ENCODE data around the gene EIPR1.

The EIPR1 gene

GRCh38 chr2:3334392-3335345 lies 42.9 kb downstream of the EIPR1 start:
- peaks cover 59 to 81% (median 74%) of the 10 kb centered on the region in 11 experiments for H3K36me3 ChIP-seq
- H3K9me3 ChIP-seq (replicated peaks in 1 of 11), result peaks cover 5 to 15% (median 11%) of the 10 kb centered on the region in 11 experiments; a peak in 20 of 22 replicates
- no peak overlapping the region for H3K4me2 ChIP-seq

GRCh38 chr2:3332133-3332532 lies 45.5 kb downstream of the EIPR1 start:
- Histone ChIP-seq H3K27me3 (no peaks in the 10 kb centered on the region), H4K20me1 (peaks cover 0 to 33% (median 7%) of the 10 kb centered on the region in 11 experiments; a peak in 11 of 22 replicates), H3K9ac (no peak overlapping the region), H3K36me3 (peaks cover 55 to 78% (median 64%) of the 10 kb centered on the region in 11 experiments), H3K9me3 (replicated peaks in 1 of 11) (peaks cover 5 to 15% (median 11%) of the 10 kb centered on the region in 11 experiments; a peak in 20 of 22 replicates), H3K27ac (no peak overlapping the region), H3K4me2 (no peak overlapping the region), H3K4me3 (no peak overlapping the region), H3K4me1 (peaks cover 0 to 6% (median 0%) of the 10 kb centered on the region in 10 experiments; a peak in 1 of 20 replicates)
- no peak for TF ChIP-seq Cebpa-rat (IDR thresholded peaks at IDR 0.05)

More at GRCh38 chr2:3334392-3335345, 42.9 kb downstream of the EIPR1 start:
- Histone ChIP-seq H3K9ac (no peak overlapping the region), H3K27ac (no peak overlapping the region), H3K4me1 (peaks cover 0 to 6% (median 0%) of the 10 kb centered on the region in 10 experiments; a peak in 1 of 20 replicates), H3K27me3 (no peaks in the 10 kb centered on the region), H4K20me1 (peaks cover 0 to 23% (median 0%) of the 10 kb centered on the region in 11 experiments; a peak in 7 of 22 replicates), H3K4me3 (no peak overlapping the region)
- no peak for TF ChIP-seq Cebpa-rat (IDR thresholded peaks at IDR 0.05)

- peaks cover 0 to 8% (median 0%) of the 10 kb centered on the region in 11 experiments; a peak in 6 of 22 replicates for H3K9me3 ChIP-seq (replicated peaks in 1 of 11)
- H3K4me2 ChIP-seq, result no peak overlapping the region
- no peak for TF ChIP-seq Cebpa-rat (IDR thresholded peaks at IDR 0.05)
- H3K4me1 ChIP-seq, result 0 out of 20 replicates have a peak, but pooled peaks cover 0 to 4% (median 0%) of the 10 kb centered on the region in 10 experiments
- no peak overlapping the region for H3K4me3 ChIP-seq
- H3K27me3 ChIP-seq, result no peaks in the 10 kb centered on the region
- H4K20me1 ChIP-seq, result peaks cover 0 to 52% (median 29%) of the 10 kb centered on the region in 11 experiments; a peak in 17 of 22 replicates
- no peak overlapping the region for H3K9ac ChIP-seq
- no peak overlapping the region for H3K27ac ChIP-seq
- H3K36me3 ChIP-seq, result peaks cover 41 to 80% (median 60%) of the 10 kb centered on the region in 11 experiments
These were observed 48.1 kb downstream of the EIPR1 start for GRCh38 chr2:3329491-3329890.

GRCh38 chr2:3326871-3327270 lies 50.7 kb downstream of the EIPR1 start:
- Histone ChIP-seq H3K27me3 (no peaks in the 10 kb centered on the region), H3K27ac (no peak overlapping the region), H3K4me2 (no peak overlapping the region), H3K4me1 (0 out of 20 replicates have a peak, but pooled peaks cover 0 to 4% (median 0%) of the 10 kb centered on the region in 10 experiments), H3K9me3 (replicated peaks in 1 of 11) (peaks cover 0 to 6% (median 0%) of the 10 kb centered on the region in 11 experiments; a peak in 5 of 22 replicates), H3K9ac (no peak overlapping the region), H3K36me3 (peaks cover 30 to 79% (median 51%) of the 10 kb centered on the region in 11 experiments), H4K20me1 (peaks cover 0 to 71% (median 43%) of the 10 kb centered on the region in 11 experiments; a peak in 17 of 22 replicates), H3K4me3 (no peak overlapping the region)
- no peak for TF ChIP-seq Cebpa-rat (IDR thresholded peaks at IDR 0.05)

- Histone ChIP-seq H3K9me3 (replicated peaks in 1 of 11) (peaks cover 0 to 6% (median 0%) of the 10 kb centered on the region in 11 experiments; a peak in 5 of 22 replicates), H3K9ac (no peak overlapping the region), H3K36me3 (peaks cover 29 to 84% (median 57%) of the 10 kb centered on the region in 11 experiments), H3K4me2 (no peak overlapping the region), H4K20me1 (peaks cover 0 to 78% (median 46%) of the 10 kb centered on the region in 11 experiments; a peak in 17 of 22 replicates), H3K27me3 (no peaks in the 10 kb centered on the region), H3K27ac (no peak overlapping the region), H3K4me1 (0 out of 20 replicates have a peak, but pooled peaks cover 0 to 4% (median 0%) of the 10 kb centered on the region in 10 experiments), H3K4me3 (no peak overlapping the region)
- no peak for TF ChIP-seq Cebpa-rat (IDR thresholded peaks at IDR 0.05)
These were observed 51.5 kb downstream of the EIPR1 start for GRCh38 chr2:3326182-3326537.

- H3K36me3 ChIP-seq, result peaks cover 24 to 84% (median 56%) of the 10 kb centered on the region in 11 experiments
- no peak overlapping the region for H3K4me2 ChIP-seq
- H3K9ac ChIP-seq, result no peak overlapping the region
- TF ChIP-seq Cebpa-rat (IDR thresholded peaks at IDR 0.05), result no peak
- H3K9me3 ChIP-seq (replicated peaks in 1 of 11), result peaks cover 0 to 2% (median 0%) of the 10 kb centered on the region in 11 experiments; a peak in 5 of 22 replicates
- H3K4me3 ChIP-seq, result no peak overlapping the region
- H4K20me1 ChIP-seq, result peaks cover 0 to 83% (median 51%) of the 10 kb centered on the region in 11 experiments; a peak in 17 of 22 replicates
- H3K27me3 ChIP-seq, result no peaks in the 10 kb centered on the region
- H3K27ac ChIP-seq, result no peak overlapping the region
- 0 out of 20 replicates have a peak, but pooled peaks cover 0 to 4% (median 0%) of the 10 kb centered on the region in 10 experiments for H3K4me1 ChIP-seq
These were observed 52.0 kb downstream of the EIPR1 start for GRCh38 chr2:3325458-3326181.

GRCh38 chr2:3324404-3325281 lies 53.0 kb downstream of the EIPR1 start:
- H3K4me2 ChIP-seq, result no peak overlapping the region

GRCh38 chr2:3324036-3324386 lies 53.6 kb downstream of the EIPR1 start:
- Histone ChIP-seq H3K4me3 (no peak overlapping the region), H3K9ac (no peak overlapping the region), H3K4me1 (0 out of 20 replicates have a peak, but pooled peaks cover 0 to 4% (median 0%) of the 10 kb centered on the region in 10 experiments), H3K36me3 (peaks cover 18 to 84% (median 57%) of the 10 kb centered on the region in 11 experiments; a peak in 21 of 22 replicates), H3K27ac (no peak overlapping the region), H3K9me3 (replicated peaks in 1 of 11) (no peaks in the 10 kb centered on the region), H3K4me2 (no peak overlapping the region), H4K20me1 (peaks cover 0 to 96% (median 67%) of the 10 kb centered on the region in 11 experiments; a peak in 19 of 22 replicates), H3K27me3 (no peaks in the 10 kb centered on the region)
- TF ChIP-seq Cebpa-rat (IDR thresholded peaks at IDR 0.05), result no peak

More at GRCh38 chr2:3324404-3325281, 53.0 kb downstream of the EIPR1 start:
- H3K4me3 ChIP-seq, result no peak overlapping the region
- H3K9ac ChIP-seq, result no peak overlapping the region
- H4K20me1 ChIP-seq, result peaks cover 0 to 91% (median 61%) of the 10 kb centered on the region in 11 experiments; a peak in 19 of 22 replicates
- H3K36me3 ChIP-seq, result peaks cover 17 to 84% (median 53%) of the 10 kb centered on the region in 11 experiments; a peak in 20 of 22 replicates
- H3K27ac ChIP-seq, result no peak overlapping the region
- no peaks in the 10 kb centered on the region for H3K27me3 ChIP-seq
- no peak for TF ChIP-seq Cebpa-rat (IDR thresholded peaks at IDR 0.05)
- no peaks in the 10 kb centered on the region for H3K9me3 ChIP-seq (replicated peaks in 1 of 11)
- H3K4me1 ChIP-seq, result 0 out of 20 replicates have a peak, but pooled peaks cover 0 to 4% (median 0%) of the 10 kb centered on the region in 10 experiments

All from BLaER1 treated with 17β-estradiol and CSF1 and Interleukin-3, amounts not matched to agents 10 nM and 100 nM (cell line).